ENCODE measurements around the gene CEACAM19.
"Not testable (repeated sequence)": the region's sequence is repeated elsewhere in the genome, so short reads cannot be mapped to it uniquely, and the experiment has no call there.

Gene CEACAM19

GRCh38 chr19:44646049-44646416, 25.2 kb upstream of the CEACAM19 start:
- no peak for DNase-seq

GRCh38 chr19:44647144-44647543, 24.1 kb upstream of the CEACAM19 start:
- no peak for DNase-seq

GRCh38 chr19:44648631-44649251, 22.5 kb upstream of the CEACAM19 start:
- no peak for DNase-seq

GRCh38 chr19:44649578-44650145, 21.6 kb upstream of the CEACAM19 start:
- DNase-seq: peak; percentile 30

- no peak for DNase-seq
These were observed 17.9 kb upstream of the CEACAM19 start for GRCh38 chr19:44653343-44653742.

GRCh38 chr19:44653977-44654774, 17.1 kb upstream of the CEACAM19 start:
- DNase-seq: peak; percentile 87

- peak; percentile 57 for DNase-seq
These were observed 13.9 kb upstream of the CEACAM19 start for GRCh38 chr19:44657211-44657921.

GRCh38 chr19:44658069-44658733, 13.1 kb upstream of the CEACAM19 start:
- no peak for DNase-seq

GRCh38 chr19:44660081-44660480, 11.2 kb upstream of the CEACAM19 start:
- no peak for DNase-seq

- DNase-seq: no peak
These were observed 10.1 kb upstream of the CEACAM19 start for GRCh38 chr19:44661205-44661604.

- no peak for DNase-seq
These were observed 9.4 kb upstream of the CEACAM19 start for GRCh38 chr19:44661904-44662303.

- no peak for DNase-seq
These were observed 8.4 kb upstream of the CEACAM19 start for GRCh38 chr19:44662691-44663385.

GRCh38 chr19:44663996-44664395, 7.3 kb upstream of the CEACAM19 start:
- no peak for DNase-seq

- no peak for DNase-seq
These were observed 6.3 kb upstream of the CEACAM19 start for GRCh38 chr19:44664976-44665375.

GRCh38 chr19:44666852-44667556, 4.3 kb upstream of the CEACAM19 start:
- DNase-seq: no peak

- no peak for DNase-seq
These were observed 2.1 kb upstream of the CEACAM19 start for GRCh38 chr19:44668985-44669764.

GRCh38 chr19:44670027-44670426, 1.3 kb upstream of the CEACAM19 start:
- DNase-seq: not testable (repeated sequence)

GRCh38 chr19:44672226-44672625, 944 bp downstream of the CEACAM19 start:
- DNase-seq: no peak

- no peak for DNase-seq
These were observed 2.2 kb downstream of the CEACAM19 start for GRCh38 chr19:44673510-44673909.

GRCh38 chr19:44675521-44675920, 4.2 kb downstream of the CEACAM19 start:
- no peak for DNase-seq
